ENCODE results near the gene ULK1. TPM values are rescaled to one million over a fixed set of nuclear protein-coding genes. Genes with fewer than 3 reads are reported as not detected.

The ULK1 gene
- total RNA-seq, 1 experiment from 2014 or later = 72.1 TPM

GRCh38 chr12:131910302-131911027, 16.0 kb downstream of the ULK1 start:
- Histone ChIP-seq H3K36me3 (ENCODE audit: control insufficient read depth, insufficient read depth, low read length) (no peaks in the 10 kb centered on the region), H3K27ac (ENCODE audit: low read length) (no peak overlapping the region), H3K4me3 (ENCODE audit: low read depth in 2 of 2, low read length in 2 of 2) (no peak overlapping the region), H3K4me1 (ENCODE audit: control insufficient read depth, insufficient read depth, low read length) (peaks cover 9% of the 10 kb centered on the region), H3K9me3 (ENCODE audit: control insufficient read depth, insufficient read depth, low read depth, low read length) (no peaks in the 10 kb centered on the region), H3K27me3 (ENCODE audit: control insufficient read depth, insufficient read depth, low read length) (no peaks in the 10 kb centered on the region)
- intact Hi-C loops (cut with micrococcal nuclease; ENCODE audit: unreplicated experiment) = no loop called here
- no TSS peak for BruUV-seq (replicated peaks)
- ATAC-seq (no peak), DNase-seq (ENCODE audit: low read depth, low spot score) (no peak)
- TF ChIP-seq SIN3A (IDR thresholded peaks at IDR 0.05; ENCODE audit: borderline replicate concordance, insufficient read depth, low read depth, low read length) = no peak
- TF ChIP-seq POLR2AphosphoS5 (IDR thresholded peaks at IDR 0.05; ENCODE audit: low read depth, low read length) = no peak
- TF ChIP-seq, protein P1, sequence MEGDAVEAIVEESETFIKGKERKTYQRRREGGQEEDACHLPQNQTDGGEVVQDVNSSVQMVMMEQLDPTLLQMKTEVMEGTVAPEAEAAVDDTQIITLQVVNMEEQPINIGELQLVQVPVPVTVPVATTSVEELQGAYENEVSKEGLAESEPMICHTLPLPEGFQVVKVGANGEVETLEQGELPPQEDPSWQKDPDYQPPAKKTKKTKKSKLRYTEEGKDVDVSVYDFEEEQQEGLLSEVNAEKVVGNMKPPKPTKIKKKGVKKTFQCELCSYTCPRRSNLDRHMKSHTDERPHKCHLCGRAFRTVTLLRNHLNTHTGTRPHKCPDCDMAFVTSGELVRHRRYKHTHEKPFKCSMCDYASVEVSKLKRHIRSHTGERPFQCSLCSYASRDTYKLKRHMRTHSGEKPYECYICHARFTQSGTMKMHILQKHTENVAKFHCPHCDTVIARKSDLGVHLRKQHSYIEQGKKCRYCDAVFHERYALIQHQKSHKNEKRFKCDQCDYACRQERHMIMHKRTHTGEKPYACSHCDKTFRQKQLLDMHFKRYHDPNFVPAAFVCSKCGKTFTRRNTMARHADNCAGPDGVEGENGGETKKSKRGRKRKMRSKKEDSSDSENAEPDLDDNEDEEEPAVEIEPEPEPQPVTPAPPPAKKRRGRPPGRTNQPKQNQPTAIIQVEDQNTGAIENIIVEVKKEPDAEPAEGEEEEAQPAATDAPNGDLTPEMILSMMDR (IDR thresholded peaks at IDR 0.05) = no peak
- in situ Hi-C loops (cut with HindIII; ENCODE audit: low pct_unique_long_range_greater_than_20kb, low sequenced_read_pairs) = no loop called here
- ChIA-PET CTCF (no interaction called here), POLR2A (no interaction called here)

DNA sequence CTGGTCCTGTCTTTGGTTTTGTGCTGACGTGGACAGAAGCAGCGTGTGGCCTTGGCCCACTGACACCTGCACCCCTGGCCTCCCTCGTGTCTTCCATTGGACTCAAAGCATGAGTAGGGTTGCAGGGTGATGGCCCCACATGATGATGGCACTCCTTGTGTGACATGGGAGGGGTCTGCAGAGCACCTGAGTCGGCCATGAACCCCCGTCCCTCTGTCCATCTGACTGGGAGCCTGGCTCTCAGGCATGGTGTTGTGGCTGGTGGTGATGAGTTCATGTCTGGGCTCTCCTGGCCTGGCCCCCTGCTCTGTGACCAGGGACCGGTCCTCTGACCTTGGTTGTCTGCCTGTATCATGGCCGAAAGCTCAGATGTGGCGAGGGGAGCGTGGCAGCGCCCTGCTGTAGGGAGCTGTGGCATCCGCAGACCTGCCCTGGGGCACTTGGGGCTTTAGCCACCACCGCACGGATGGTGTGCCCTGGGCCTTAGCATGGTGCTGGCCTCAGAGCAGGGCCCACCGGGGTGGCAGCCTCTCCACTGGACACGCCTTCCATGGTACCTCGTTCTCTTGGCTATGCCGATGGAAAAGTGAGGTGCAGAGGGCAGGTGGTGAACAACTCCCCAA, 16.7 kb downstream of the ULK1 start:
- ChIA-PET CTCF (no interaction called here), POLR2A (no interaction called here)
- TF ChIP-seq TCF7L2 (IDR thresholded peaks at IDR 0.05; ENCODE audit: low read depth, low read length) (no peak), SIN3A (IDR thresholded peaks at IDR 0.05; ENCODE audit: borderline replicate concordance, insufficient read depth, low read depth, low read length) (no peak), POLR2AphosphoS5 (IDR thresholded peaks at IDR 0.05; ENCODE audit: low read depth, low read length) (no peak)
- TF ChIP-seq, protein P2, sequence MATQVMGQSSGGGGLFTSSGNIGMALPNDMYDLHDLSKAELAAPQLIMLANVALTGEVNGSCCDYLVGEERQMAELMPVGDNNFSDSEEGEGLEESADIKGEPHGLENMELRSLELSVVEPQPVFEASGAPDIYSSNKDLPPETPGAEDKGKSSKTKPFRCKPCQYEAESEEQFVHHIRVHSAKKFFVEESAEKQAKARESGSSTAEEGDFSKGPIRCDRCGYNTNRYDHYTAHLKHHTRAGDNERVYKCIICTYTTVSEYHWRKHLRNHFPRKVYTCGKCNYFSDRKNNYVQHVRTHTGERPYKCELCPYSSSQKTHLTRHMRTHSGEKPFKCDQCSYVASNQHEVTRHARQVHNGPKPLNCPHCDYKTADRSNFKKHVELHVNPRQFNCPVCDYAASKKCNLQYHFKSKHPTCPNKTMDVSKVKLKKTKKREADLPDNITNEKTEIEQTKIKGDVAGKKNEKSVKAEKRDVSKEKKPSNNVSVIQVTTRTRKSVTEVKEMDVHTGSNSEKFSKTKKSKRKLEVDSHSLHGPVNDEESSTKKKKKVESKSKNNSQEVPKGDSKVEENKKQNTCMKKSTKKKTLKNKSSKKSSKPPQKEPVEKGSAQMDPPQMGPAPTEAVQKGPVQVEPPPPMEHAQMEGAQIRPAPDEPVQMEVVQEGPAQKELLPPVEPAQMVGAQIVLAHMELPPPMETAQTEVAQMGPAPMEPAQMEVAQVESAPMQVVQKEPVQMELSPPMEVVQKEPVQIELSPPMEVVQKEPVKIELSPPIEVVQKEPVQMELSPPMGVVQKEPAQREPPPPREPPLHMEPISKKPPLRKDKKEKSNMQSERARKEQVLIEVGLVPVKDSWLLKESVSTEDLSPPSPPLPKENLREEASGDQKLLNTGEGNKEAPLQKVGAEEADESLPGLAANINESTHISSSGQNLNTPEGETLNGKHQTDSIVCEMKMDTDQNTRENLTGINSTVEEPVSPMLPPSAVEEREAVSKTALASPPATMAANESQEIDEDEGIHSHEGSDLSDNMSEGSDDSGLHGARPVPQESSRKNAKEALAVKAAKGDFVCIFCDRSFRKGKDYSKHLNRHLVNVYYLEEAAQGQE (IDR thresholded peaks at IDR 0.05; ENCODE audit: insufficient read depth in 1 of 2, low read depth in 2 of 2, low read length in 1 of 2) = no peak
- TF ChIP-seq, protein P1 (IDR thresholded peaks at IDR 0.05) = no peak
- in situ Hi-C loops (cut with HindIII; ENCODE audit: low pct_unique_long_range_greater_than_20kb, low sequenced_read_pairs) = no loop called here
- no peaks in the 10 kb centered on the region for H3K36me3 ChIP-seq (ENCODE audit: control insufficient read depth, insufficient read depth, low read length)
- no peak overlapping the region for H3K4me3 ChIP-seq (ENCODE audit: low read depth in 2 of 2, low read length in 2 of 2)
- BruUV-seq (replicated peaks) = no TSS peak
- ATAC-seq (no peak), DNase-seq (ENCODE audit: low read depth, low spot score) (no peak)
- intact Hi-C loops (cut with micrococcal nuclease; ENCODE audit: unreplicated experiment) = no loop called here
- peaks cover 9% of the 10 kb centered on the region for H3K4me1 ChIP-seq (ENCODE audit: control insufficient read depth, insufficient read depth, low read length)
- H3K27ac ChIP-seq (ENCODE audit: low read length) = no peak overlapping the region
- H3K27me3 ChIP-seq (ENCODE audit: control insufficient read depth, insufficient read depth, low read length) = no peaks in the 10 kb centered on the region
- H3K9me3 ChIP-seq (ENCODE audit: control insufficient read depth, insufficient read depth, low read depth, low read length) = no peaks in the 10 kb centered on the region

Data from Panc1 (cell line).